HEK293 (cell line): Measurements from ENCODE around the gene PRLR.

ENCODE experiments used
- CTCF ChIP-seq: fragments of 450-650 bp; formaldehyde crosslinking; IDR thresholded peaks from 2 replicates; pipeline ENCODE4 v1.5.1; 2016; ENCODE audit warnings: missing biosample characterization, missing genetic modification characterization
- REST ChIP-seq: fragments of 450-650 bp; formaldehyde crosslinking; IDR thresholded peaks from 2 replicates; pipeline ENCODE4 v1.5.1; 2016; ENCODE audit warnings: missing biosample characterization, missing genetic modification characterization
- ZBTB11 ChIP-seq: fragments of 450-650 bp; formaldehyde crosslinking; conservative IDR thresholded peaks from 2 replicates; pipeline ENCODE4 v1.5.1; 2016; ENCODE audit warnings: low read depth, missing biosample characterization, missing genetic modification characterization
- ZBTB44 ChIP-seq: fragments of 450-650 bp; IDR thresholded peaks from 2 replicates; pipeline ENCODE4 v1.5.1; 2018; ENCODE audit warnings: missing biosample characterization, mild to moderate bottlenecking, missing genetic modification characterization
- ZNF114 ChIP-seq: fragments of 450-650 bp; formaldehyde crosslinking; IDR thresholded peaks from 2 replicates; pipeline ENCODE4 v1.5.0; 2017; ENCODE audit warnings: missing biosample characterization, missing genetic modification characterization
- ZNF148 ChIP-seq: fragments of 450-650 bp; formaldehyde crosslinking; IDR thresholded peaks from 2 replicates; pipeline ENCODE4 v1.5.0; 2017; ENCODE audit warnings: missing biosample characterization, missing genetic modification characterization, borderline replicate concordance
- ZNF174 ChIP-seq: fragments of 450-650 bp; formaldehyde crosslinking; IDR thresholded peaks from 2 replicates; pipeline ENCODE4 v1.5.0; 2017; ENCODE audit warnings: missing biosample characterization, mild to moderate bottlenecking, missing genetic modification characterization
- ZNF335 ChIP-seq: fragments of 450-650 bp; formaldehyde crosslinking; conservative IDR thresholded peaks from 2 replicates; pipeline ENCODE4 v1.5.1; 2016; ENCODE audit warnings: missing biosample characterization, missing genetic modification characterization
- ZNF501 ChIP-seq: fragments of 450-650 bp; formaldehyde crosslinking; IDR thresholded peaks from 2 replicates; pipeline ENCODE4 v1.5.1; 2016; ENCODE audit warnings: missing biosample characterization, missing genetic modification characterization
- ZNF580 ChIP-seq: fragments of 450-650 bp; formaldehyde crosslinking; IDR thresholded peaks from 2 replicates; pipeline ENCODE4 v1.5.1; 2016; ENCODE audit warnings: missing biosample characterization, missing genetic modification characterization
- ZNF692 ChIP-seq: fragments of 450-650 bp; formaldehyde crosslinking; IDR thresholded peaks from 2 replicates; pipeline ENCODE4 v1.5.1; 2016; ENCODE audit warnings: missing biosample characterization, missing genetic modification characterization
- ZNF76 ChIP-seq: fragments of 450-650 bp; formaldehyde crosslinking; IDR thresholded peaks from 2 replicates; pipeline ENCODE4; 2016; ENCODE audit warnings: low read depth, missing biosample characterization, missing genetic modification characterization, borderline replicate concordance
- ZXDB ChIP-seq: fragments of 450-650 bp; formaldehyde crosslinking; IDR thresholded peaks from 2 replicates; pipeline ENCODE4 v1.5.1; 2016; ENCODE audit warnings: missing biosample characterization, missing genetic modification characterization

- TF ChIP-seq ZBTB11 (tag by site-specific recombination) (no peak), ZBTB44 (tag by site-specific recombination) (no peak), CTCF (tag by site-specific recombination) (no peak), ZNF501 (tag by site-specific recombination) (no peak), ZNF76 (tag by site-specific recombination) (no peak), REST (tag by site-specific recombination) (no peak), ZNF580 (tag by site-specific recombination) (no peak), ZNF114 (tag by site-specific recombination) (no peak), ZNF692 (no peak), ZXDB (tag by site-specific recombination) (no peak), ZNF335 (no peak), ZNF174 (tag by site-specific recombination) (no peak), ZNF148 (tag by site-specific recombination) (no peak)
Measured at GRCh38 chr5:35129921-35130485, 100.3 kb downstream of the PRLR start.
